NT2/D1 (cell line): Measurements from ENCODE around the gene ARHGEF11.

Source experiments
- YY1 ChIP-seq: IDR thresholded peaks from 2 replicates; pipeline ENCODE4 v1.6.1; 2011; ENCODE audit not compliant: insufficient read length, insufficient read depth
- ZNF274 ChIP-seq: IDR thresholded peaks from 2 replicates; pipeline ENCODE4 v1.6.1; 2011; ENCODE audit warnings: mild to moderate bottlenecking, low read depth, low read length

DNA sequence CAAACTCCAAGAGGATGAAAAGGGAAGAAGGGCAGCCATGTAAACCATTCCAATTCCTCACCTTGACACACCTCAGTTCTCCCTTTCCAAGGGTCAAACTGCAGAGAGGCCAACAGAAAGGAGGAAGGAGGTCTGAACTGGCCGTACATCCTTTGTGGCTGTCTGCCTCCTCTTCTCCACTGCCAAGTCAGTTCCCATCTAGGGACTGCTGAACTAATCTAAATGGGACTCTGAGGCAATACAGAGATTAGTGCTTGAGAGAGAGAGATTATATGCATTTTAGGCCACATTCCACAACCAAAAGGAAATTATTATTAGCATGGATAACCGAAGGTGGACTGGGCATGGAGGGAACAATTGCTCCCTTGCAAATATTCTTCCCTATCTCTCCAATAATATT lies 2.7 kb downstream of the ARHGEF11 start:
- TF ChIP-seq YY1: no peak
- TF ChIP-seq ZNF274: no peak
